A673 (cell line): ENCODE results near the gene ARHGEF1. TPM values are rescaled to one million over a fixed set of nuclear protein-coding genes. Genes with fewer than 3 reads are reported as not detected.
A peak's percentile ranks its signal among the peaks of the same experiment; 100 is the strongest.

Experiments
- BruUV-seq: library from RNA; stranded (reverse); fragments of 400-500 nt; replicated peaks from 2 replicates; lab custom pipeline; 2021; lab: Mats Ljungman, UMichigan
- CTCF ChIA-PET: fragments of 300-600 bp; sonication (Branson Sonifier 250); formaldehyde crosslinking; loops from one replicate; lab custom pipeline; 2022; ENCODE audit warnings: antibody characterized with exemption; lab: Charles Lee
- POLR2A ChIA-PET: fragments of 300-600 bp; sonication (Branson Sonifier 250); formaldehyde crosslinking; loops from one replicate; lab custom pipeline; 2022; ENCODE audit warnings: antibody characterized with exemption; ENCODE audit not compliant: low non-redundant PET; lab: Charles Lee
- DNase-seq: peaks from one replicate; pipeline ENCODE4 v3.0.0-alpha.2; 2015; ENCODE audit warnings: low spot score
- H3K27ac ChIP-seq: fragments of 200-600 bp; sonication (generic); 2 replicates; pipeline ENCODE4 v1.5.1; 2016; ENCODE audit warnings: mixed run types, low read depth, mild to moderate bottlenecking, mixed read lengths, antibody characterized with exemption, low read length; ENCODE audit not compliant: poor library complexity, severe bottlenecking
- H3K27me3 ChIP-seq: fragments of 200-600 bp; sonication (generic); replicated peaks from 2 replicates; pipeline ENCODE4 v1.6.1; 2017; ENCODE audit warnings: mixed run types, low read depth, mild to moderate bottlenecking, mixed read lengths, antibody characterized with exemption, low read length; ENCODE audit not compliant: insufficient read depth, poor library complexity
- H3K36me3 ChIP-seq: fragments of 200-600 bp; sonication (generic); 2 replicates; pipeline ENCODE4 v1.6.1; 2016; ENCODE audit warnings: mixed run types, mild to moderate bottlenecking, mixed read lengths, antibody characterized with exemption, low read length; ENCODE audit not compliant: insufficient read depth, poor library complexity, severe bottlenecking
- H3K4me1 ChIP-seq: fragments of 200-600 bp; sonication (generic); 2 replicates; pipeline ENCODE4 v1.6.1; 2017; ENCODE audit warnings: mixed run types, mild to moderate bottlenecking, mixed read lengths, antibody characterized with exemption, low read length; ENCODE audit not compliant: insufficient read depth, poor library complexity, severe bottlenecking
- H3K4me3 ChIP-seq: fragments of 200-600 bp; sonication (generic); 2 replicates; pipeline ENCODE4 v1.5.1; 2016; ENCODE audit warnings: low read depth, mixed run types, mild to moderate bottlenecking, mixed read lengths, low read length; ENCODE audit not compliant: poor library complexity, severe bottlenecking
- H3K9me3 ChIP-seq: fragments of 200-600 bp; sonication (generic); 2 replicates; pipeline ENCODE4 v1.6.1; 2016; ENCODE audit warnings: mixed run types, low read depth, mild to moderate bottlenecking, mixed read lengths, antibody characterized with exemption, low read length; ENCODE audit not compliant: poor library complexity, severe bottlenecking
- EZH2 ChIP-seq: fragments of 200-600 bp; sonication (generic); IDR thresholded peaks from 2 replicates; pipeline ENCODE4 v1.6.1; 2017; ENCODE audit warnings: borderline replicate concordance, low read depth, mild to moderate bottlenecking, mixed read lengths, antibody characterized with exemption, low read length; ENCODE audit not compliant: poor library complexity, severe bottlenecking
- intact Hi-C: fragments of 100-400 bp; cut with micrococcal nuclease; formaldehyde crosslinking; loops from one replicate; pipeline ENCODE4 v1.10.0; 2022; ENCODE audit not compliant: unreplicated experiment
- total RNA-seq: library from RNA; stranded (reverse); gene quantifications from 2 replicates; pipeline ENCODE4 v1.2.3, GENCODE V29; 2021
- TF ChIP-seq, protein P1 (sequence below): fragments of 300-800, 200-600 bp; sonication (generic); conservative IDR thresholded peaks from 2 replicates; pipeline ENCODE4 v1.5.1; 2017; ENCODE audit warnings: low read depth, mild to moderate bottlenecking, antibody characterized with exemption, low read length, moderate library complexity, mixed read lengths

Gene ARHGEF1
- total RNA-seq, 1 experiment from 2014 or later = 164 TPM

GRCh38 chr19:41868989-41869300 lies 14.0 kb upstream of the ARHGEF1 start:
- CTCF ChIA-PET = no interaction called here
- no peak for DNase-seq
- BruUV-seq = no TSS peak
- TF ChIP-seq EZH2 = no peak
- TF ChIP-seq, protein P1, sequence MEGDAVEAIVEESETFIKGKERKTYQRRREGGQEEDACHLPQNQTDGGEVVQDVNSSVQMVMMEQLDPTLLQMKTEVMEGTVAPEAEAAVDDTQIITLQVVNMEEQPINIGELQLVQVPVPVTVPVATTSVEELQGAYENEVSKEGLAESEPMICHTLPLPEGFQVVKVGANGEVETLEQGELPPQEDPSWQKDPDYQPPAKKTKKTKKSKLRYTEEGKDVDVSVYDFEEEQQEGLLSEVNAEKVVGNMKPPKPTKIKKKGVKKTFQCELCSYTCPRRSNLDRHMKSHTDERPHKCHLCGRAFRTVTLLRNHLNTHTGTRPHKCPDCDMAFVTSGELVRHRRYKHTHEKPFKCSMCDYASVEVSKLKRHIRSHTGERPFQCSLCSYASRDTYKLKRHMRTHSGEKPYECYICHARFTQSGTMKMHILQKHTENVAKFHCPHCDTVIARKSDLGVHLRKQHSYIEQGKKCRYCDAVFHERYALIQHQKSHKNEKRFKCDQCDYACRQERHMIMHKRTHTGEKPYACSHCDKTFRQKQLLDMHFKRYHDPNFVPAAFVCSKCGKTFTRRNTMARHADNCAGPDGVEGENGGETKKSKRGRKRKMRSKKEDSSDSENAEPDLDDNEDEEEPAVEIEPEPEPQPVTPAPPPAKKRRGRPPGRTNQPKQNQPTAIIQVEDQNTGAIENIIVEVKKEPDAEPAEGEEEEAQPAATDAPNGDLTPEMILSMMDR = no peak
- Histone ChIP-seq H3K4me3 (no peak overlapping the region), H3K9me3 (no peaks in the 10 kb centered on the region), H3K27ac (peak overlapping the region; percentile 70), H3K27me3 (no peaks in the 10 kb centered on the region), H3K36me3 (peaks cover 88% of the 10 kb centered on the region), H3K4me1 (peaks cover 27% of the 10 kb centered on the region)
- POLR2A ChIA-PET = no interaction called here
- intact Hi-C loops = no loop called here

- Histone ChIP-seq H3K27me3 (no peaks in the 10 kb centered on the region), H3K9me3 (no peaks in the 10 kb centered on the region), H3K4me3 (no peak overlapping the region), H3K4me1 (peaks cover 22% of the 10 kb centered on the region), H3K27ac (peak overlapping the region; percentile 32), H3K36me3 (peaks cover 83% of the 10 kb centered on the region)
- no peak for DNase-seq
- intact Hi-C loops = no loop called here
- ChIA-PET CTCF (no interaction called here), POLR2A (no interaction called here)
- no TSS peak for BruUV-seq
- TF ChIP-seq, protein P1 = no peak
- no peak for TF ChIP-seq EZH2
Measured at GRCh38 chr19:41869374-41869955, 13.5 kb upstream of the ARHGEF1 start.

- intact Hi-C loops = no loop called here
- H3K27ac ChIP-seq = no peak overlapping the region
- peaks cover 20% of the 10 kb centered on the region for H3K4me1 ChIP-seq
- H3K4me3 ChIP-seq = no peak overlapping the region
- no TSS peak for BruUV-seq
- H3K27me3 ChIP-seq = no peaks in the 10 kb centered on the region
- H3K36me3 ChIP-seq = peaks cover 74% of the 10 kb centered on the region
- CTCF ChIA-PET = interaction anchor here (0.6 to 0.7 kb wide), 2 partner anchors 61 to 89 kb away, joined by 3 read pairs; partner anchors contain the start of gene RABAC1
- DNase-seq = peak; percentile 74
- POLR2A ChIA-PET = interaction anchor here (0.7 kb wide), 1 partner anchor 257 kb away, joined by 10 read pairs; no protein-coding TSS in a partner anchor
- no peaks in the 10 kb centered on the region for H3K9me3 ChIP-seq
- TF ChIP-seq, protein P1 = no peak
- no peak for TF ChIP-seq EZH2
Measured at GRCh38 chr19:41870401-41870873, 12.5 kb upstream of the ARHGEF1 start.
